Activated CD4-positive, alpha-beta T cell treated with anti-CD3 and anti-CD28 coated beads, Interleukin-2, amount 50 U/mL, for 4 hours (primary cell): Measurements from ENCODE around the gene AP3D1.
"Not testable (repeated sequence)": the region's sequence is repeated elsewhere in the genome, so short reads cannot be mapped to it uniquely, and the experiment has no call there.

Experiments
- DNase-seq, 2 experiments: peaks; one replicate each; pipeline ENCODE4 v3.0.0-alpha.2; 2020

The AP3D1 gene

DNA sequence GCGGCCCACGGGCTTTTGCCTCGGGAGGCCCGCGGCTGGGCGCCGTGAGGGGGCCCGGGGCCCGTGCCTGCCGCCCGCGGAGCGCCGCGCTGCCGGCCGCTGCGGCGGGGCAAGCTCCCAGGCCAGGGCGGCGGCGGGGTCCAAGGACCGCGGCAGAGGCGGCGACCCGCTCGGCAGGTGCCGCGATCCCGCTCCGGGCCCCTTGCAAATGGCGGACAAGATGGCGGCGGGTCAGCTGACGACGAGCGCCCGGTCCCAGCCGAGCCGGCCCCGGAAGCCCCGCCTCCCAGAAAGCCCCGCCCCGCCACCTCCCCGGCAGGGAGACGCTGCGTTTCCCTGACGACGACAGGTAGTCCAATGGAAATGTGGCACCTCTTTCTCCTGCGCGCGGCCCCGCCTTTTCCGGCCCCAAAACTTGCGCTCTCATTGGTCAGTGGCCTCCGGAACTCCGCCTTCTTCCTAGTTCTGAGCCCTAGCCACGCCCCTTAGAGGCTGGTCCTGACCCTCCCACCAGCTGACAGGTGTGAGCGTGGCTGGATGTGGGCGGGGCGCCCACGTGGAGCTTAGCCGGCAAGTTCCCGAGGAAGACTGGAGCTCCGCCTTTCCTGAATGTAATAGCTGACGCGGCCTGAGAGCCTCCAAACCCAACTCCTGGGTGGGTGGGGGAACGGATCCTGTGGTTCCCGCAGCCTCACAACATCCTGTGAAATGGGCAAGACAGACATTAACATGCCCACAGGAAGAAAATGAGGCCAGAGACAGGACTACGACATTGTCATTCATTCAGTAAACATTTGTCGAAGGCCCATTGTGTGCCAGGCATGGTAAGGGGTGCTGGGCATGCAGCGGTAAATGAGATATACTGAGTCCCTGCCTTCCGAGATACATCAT is at the start of gene AP3D1:
TSS of gene AP3D1 (minus strand) at position 228 of the 891 bp plus-strand sequence. CDS start 232 bp downstream, outside the sequence.
- DNase-seq: peak; percentile 100

DNA sequence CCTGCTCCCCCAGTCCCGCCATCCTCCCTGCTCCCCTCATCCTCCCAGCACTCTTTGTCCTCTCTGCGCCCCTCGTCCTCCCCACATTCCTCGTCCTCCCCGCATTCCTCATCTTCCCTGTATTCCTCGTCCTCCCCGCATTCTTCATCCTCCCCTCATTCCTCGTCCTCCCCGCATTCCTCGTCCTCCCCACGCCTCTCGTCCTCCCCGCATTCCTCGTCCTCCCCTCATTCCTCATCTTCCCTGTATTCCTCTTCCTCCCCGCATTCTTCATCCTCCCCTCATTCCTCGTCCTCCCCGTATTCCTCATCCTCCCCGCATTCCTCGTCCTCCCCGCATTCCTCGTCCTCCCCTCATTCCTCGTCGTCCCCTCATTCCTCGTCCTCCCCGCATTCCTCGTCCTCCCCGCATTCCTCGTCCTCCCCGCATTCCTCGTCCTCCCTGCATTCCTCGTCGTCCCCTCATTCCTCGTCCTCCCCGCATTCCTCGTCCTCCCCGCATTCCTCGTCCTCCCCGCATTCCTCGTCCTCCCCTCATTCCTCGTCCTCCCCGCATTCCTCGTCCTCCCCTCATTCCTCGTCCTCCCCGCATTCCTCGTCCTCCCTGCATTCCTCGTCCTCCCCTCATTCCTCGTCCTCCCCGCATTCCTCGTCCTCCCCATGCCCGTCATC is 49.4 kb upstream of the AP3D1 start:
- DNase-seq: not testable (repeated sequence)

DNA sequence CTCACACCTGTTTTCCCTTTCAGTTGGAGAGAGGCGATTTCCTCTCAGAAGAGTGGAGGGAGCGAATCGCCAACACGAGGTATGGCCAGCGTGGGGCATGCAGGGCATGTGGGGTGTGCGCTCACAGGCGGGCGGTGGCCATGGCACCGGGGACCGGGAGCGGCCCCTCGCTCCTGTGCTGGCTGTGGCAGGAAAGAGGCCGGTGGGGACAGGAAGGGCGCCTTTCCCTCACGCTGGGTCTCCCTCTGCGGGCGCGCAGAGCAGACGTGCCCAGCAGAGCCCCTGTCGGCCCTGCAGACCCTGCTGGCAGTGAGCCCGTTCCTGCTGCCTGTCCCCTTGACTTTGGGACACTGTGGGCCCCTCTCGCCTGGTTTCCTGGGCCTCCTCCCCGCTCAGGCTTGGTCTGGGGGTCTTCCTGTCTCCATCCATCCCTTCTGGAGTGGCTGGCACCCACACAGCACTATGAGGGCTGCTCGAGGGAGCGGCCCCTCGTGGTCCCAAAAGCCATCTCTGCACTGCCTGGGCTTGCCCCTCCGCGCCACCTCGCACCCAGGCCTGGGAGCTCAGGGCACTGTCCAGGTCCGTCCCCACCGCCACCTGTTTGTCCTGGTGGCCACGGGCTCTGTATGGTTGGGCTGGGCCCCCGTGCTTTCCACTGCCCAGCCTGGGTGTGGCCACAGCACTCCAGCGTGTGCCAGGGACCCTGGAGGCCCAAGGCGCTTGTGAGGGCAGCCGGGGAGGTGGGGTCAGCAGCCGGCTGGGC is 48.7 kb upstream of the AP3D1 start:
- DNase-seq: no peak

DNA sequence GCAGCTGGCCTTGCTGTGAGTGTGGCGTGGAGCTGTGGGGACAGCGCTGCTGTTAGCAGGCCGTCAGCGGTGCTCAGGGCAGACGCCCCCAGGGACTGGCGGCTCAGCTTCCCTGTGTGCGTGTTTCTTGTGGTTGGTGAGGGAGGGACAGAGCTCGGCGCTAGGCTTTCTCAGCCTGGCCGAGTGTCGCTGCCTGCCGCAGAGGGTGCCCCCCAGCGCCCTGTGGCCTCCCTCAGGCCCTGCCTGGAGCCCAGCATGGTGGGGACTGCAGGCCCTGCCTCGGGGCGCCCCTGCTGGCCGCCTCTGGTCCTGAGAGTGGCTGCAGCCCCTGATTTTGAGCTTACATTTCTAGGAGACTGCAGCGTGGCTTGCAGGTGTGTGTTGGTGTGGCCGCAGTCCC is 47.8 kb upstream of the AP3D1 start:
- no peak for DNase-seq

DNA sequence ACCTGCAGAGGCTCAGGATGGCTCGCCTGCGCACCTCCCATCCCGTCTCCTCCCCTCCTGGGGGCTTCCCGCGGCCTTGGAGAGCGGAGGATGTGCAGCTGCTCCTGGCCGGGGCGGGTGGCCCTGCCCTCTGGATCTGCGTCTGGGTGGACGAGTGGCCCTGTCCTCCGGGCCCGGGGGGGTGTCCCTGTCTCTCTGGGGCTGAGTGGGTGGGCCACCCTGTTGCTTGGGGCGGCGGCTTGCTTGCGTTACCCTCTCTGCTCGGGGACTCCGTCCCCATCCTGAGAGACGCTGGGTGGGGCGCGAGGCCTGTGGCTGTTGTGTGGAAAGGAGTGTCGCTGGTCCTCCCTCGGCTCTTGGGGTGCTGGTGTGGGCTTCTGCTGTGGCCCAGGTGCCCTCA is 47.0 kb upstream of the AP3D1 start:
- no peak for DNase-seq

DNA sequence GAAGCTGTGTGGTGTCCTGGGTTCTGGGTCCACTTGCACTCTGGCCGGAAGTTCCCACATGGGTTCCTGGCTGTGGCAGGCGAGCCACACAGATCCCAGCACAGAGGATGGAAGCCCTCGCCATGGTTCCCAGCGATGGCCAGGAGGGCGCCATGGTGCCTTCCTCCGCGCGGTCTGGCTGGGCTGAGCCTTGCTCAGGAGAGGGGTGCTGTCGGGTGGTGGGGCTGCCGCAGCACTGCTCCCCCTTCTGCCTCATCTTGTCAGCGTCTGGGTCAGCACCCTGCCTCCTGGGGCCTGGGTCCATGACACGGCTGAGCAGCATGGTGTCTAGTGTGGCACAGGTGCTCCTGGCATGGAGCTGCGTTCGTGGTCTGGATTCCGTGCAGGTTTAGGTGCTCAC is 45.9 kb upstream of the AP3D1 start:
- DNase-seq: no peak

DNA sequence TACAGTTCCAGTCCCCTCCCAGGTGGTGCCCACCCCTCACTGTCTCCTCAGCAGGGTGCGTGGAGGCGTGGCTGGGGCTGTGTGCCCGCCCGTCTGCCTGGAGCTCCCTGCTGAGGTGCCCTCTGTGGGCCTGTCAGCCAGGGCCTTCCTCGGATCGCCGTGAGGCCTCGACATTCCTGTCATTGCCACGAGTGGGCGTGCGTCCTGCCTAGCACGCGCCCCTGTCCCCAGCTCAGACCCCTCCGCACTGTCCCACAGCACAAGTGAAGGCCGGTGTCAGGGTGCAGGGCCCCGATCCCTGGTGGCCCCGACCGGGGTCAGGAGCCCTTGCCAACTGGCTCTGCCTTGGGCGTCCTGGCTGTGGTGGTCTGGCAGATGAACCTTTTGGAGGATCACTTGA is 44.5 kb upstream of the AP3D1 start:
- DNase-seq: no peak

DNA sequence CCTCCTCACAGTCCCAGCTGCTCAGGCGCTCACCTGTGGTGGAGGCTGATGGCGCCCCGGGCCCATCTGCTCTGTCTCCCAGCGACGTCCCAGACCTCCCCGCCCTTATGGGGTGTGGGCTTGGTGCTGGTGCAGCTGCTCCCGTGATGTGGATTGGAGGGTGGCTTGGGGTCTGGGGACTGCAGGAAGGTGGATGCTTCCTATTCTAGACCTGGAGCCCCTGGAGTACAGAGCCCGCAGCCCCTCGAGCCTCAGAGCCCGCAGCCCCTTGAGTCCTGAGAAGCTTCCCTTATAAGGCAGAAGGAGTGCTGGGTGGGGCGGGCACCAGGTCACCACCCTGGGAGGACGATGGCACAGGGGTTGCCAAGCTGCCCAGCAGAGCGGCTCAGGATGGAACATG is 44.0 kb upstream of the AP3D1 start:
- no peak for DNase-seq

DNA sequence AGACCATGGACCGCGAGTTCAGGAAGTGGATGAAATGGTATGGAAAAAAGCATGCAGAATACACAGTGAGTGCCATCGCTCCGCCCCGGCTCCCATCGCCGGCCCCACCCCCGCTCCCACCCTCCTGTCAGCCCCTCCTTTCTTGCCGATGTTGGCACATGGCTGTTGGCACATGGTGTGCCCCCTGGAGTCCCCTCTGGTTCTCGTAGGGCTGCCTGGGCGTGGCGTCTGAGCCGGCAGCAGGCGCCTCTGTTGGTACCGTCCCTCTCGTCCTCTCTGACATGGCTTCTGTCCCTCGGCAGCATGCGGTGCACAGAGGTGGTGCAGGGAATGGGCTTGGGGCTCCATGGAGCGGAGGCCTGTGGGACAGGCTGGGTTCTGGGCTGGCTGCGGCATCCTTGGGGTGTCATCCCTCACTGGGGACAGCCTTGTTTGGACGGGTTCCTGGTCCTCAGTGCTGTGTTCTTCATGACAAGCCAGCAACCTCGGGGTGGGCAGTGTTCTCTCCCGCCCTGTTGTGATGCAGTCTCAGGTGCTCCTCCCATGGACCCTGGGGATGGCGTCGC is 43.2 kb upstream of the AP3D1 start:
- no peak for DNase-seq

DNA sequence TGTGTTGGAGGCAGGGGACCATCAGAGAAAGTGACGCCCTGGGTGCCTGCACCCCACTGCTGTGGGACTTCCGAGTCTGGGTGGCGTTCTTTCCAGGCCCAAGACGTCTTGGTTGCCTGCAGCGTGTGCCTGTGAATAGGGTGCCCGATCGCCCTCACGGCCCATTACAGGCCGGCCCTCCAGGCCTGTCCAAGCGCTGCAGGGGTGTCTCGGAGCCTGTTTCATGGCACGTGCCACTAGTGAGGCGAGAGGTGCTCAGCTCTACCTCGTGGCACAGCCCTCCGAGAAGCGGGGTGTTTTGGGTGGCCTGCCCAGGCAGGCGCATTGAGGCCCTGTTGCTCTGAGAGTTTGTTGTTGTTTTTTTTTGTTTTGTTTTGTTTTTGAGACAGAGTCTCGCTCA is 42.4 kb upstream of the AP3D1 start:
- no peak for DNase-seq

DNA sequence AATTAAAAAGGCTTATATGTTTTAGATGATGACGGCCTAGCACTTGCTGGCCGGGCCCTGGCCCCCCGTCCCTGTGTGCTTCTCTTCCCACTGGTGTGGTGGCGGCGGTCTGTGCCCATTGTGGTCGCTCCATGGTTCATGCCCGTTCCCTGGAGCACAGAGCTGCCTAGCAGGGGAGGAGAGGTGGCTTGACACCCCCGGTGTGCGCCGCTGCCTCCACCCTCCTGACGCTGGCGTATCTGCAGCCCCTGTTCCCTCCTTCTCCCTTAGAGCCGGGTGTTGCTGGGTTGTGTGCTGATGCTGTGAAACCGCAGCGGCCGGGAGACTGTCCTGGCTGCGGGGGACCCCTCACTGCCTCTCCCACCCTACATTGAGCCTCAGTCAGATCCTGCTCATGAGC is 41.5 kb upstream of the AP3D1 start:
- DNase-seq: no peak

DNA sequence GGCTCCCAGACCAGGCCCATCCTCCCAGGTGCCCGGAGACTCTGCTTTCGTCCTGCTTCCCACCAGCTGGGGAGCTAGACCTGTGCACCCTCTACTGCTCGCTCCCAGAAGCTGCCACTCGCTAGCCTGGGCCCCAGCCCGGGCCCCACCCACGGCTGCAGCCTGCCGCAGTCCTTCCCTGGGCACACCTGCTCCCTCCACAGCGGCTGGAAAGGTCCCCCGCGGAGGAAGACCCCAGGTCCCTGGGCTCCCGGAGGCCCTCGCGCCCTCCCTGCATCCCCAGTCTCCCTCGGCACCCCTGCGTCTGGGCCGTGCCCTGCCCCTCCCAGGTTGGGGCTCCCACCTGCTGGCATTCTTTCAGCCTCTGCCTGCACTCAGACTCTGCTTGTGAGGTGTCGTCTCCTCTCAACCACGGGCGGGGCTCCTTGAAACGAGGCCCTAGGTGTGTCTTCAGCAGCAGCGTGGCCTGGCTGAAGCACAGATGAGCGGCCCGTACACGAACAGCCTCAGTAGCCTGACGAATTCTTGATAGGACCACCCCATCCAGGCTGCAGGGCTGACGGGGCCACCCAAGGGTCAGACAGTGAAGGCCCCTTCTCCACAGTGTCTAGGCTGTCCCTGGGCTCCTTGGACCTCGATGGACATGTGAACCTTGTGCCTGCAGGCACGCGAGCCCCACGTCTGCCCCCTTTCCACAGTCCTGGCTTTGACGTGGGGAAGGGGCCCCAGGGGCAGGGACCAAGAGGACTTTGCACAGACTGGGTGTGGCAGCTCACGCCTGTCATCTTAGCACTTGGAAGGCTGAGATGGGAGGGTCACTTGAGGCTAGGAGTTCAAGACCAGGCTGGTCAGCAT is 40.3 kb upstream of the AP3D1 start:
- DNase-seq: no peak

DNA sequence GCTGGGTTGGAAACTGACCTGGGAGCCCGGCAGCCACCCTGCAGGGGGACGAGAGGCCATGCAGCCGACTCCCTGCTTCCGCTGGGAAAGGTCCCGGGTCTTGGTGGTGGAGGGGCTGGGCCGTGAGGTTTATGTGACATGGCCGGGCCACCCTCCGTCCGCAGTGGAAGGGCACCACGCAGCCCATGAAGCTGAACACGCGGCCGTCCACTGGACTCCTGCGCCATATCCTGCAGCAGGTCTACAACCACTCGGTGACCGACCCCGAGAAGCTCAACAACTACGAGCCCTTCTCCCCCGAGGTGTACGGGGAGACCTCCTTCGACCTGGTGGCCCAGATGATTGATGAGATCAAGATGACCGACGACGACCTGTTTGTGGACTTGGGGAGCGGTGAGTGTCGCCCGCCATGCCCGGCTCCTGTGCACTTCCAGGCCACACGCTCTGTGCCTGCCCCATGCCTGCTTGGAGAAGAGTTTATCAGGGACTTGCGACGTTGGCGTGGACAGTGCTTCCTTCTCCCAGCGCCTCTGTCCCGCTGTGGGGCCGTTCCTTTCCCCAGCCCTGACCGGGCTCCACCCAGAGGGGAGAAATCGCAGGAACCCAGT is 39.6 kb upstream of the AP3D1 start:
- no peak for DNase-seq

DNA sequence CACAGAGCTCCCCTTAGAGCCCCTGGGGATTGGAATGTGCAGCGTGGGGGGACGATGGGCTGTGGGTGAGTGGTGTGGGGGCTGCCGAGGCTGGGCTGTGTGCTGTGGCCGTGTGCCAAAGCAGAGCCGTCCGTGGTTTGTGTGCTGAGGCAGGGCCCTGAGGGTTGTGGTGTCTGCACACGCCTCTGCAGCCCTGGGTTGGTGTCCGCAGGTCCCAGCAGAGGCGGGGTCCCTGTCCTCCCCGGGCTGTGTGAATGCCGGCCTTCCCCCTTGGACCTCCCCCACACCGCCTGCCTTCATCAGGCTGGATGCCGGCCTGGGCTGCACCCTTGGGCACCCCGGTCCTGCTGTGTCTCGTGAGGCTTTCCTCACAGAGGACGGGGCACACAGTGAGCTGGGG is 38.5 kb upstream of the AP3D1 start:
- no peak for DNase-seq

DNA sequence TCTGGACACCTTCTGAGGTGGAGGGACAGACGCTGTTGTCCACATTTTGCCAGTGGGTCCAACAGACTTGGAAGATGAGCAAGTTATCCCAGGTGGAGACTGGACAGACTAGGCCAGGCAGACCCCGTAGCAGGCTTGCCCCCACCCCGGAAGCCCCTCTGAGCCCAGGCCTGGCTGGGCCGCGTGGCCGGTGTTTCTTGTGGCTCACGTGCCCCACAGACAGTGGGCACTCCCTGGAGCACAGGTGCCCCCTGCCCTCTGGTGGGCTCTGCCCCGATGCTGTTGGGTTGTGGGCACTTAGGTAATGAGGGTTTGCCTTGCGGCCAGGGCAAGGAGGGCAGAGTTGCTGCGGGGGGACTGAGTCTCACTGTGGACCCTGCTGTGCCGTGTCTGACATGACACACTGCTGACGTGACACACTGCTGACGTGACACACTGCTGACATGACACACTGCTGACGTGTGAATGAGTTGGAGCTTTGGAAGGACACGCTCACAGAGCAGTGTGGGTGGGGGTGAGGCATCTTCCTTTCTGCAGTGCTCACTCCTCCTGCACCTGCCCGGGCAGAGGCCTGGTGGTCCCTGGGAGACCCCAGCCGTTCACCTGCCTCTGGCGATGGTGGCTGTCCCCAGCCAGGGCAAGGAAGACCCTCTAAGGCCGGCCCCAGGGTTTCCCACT is 37.5 kb upstream of the AP3D1 start:
- DNase-seq: peak in 1 of 2 experiments; percentile 12

DNA sequence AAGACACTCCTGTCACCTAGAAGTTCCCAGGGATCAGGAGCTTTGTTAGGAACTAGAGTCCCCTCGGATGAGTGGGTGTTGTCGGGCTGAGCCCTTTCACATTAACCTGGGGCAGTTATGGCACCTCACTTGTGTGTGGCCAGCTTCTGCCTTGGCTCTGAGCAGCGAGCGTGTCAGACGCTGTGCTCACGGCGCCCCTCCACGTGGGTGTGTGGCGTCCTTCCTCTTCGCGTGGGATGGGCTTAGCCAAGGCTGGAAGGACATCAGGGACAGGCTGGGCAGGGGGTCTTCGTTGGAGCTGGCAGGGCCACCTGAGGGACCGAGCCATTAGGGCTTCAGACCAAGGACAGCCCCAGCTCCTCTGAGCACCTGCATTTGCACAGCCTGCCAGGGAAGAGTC is 35.8 kb upstream of the AP3D1 start:
- no peak for DNase-seq

DNA sequence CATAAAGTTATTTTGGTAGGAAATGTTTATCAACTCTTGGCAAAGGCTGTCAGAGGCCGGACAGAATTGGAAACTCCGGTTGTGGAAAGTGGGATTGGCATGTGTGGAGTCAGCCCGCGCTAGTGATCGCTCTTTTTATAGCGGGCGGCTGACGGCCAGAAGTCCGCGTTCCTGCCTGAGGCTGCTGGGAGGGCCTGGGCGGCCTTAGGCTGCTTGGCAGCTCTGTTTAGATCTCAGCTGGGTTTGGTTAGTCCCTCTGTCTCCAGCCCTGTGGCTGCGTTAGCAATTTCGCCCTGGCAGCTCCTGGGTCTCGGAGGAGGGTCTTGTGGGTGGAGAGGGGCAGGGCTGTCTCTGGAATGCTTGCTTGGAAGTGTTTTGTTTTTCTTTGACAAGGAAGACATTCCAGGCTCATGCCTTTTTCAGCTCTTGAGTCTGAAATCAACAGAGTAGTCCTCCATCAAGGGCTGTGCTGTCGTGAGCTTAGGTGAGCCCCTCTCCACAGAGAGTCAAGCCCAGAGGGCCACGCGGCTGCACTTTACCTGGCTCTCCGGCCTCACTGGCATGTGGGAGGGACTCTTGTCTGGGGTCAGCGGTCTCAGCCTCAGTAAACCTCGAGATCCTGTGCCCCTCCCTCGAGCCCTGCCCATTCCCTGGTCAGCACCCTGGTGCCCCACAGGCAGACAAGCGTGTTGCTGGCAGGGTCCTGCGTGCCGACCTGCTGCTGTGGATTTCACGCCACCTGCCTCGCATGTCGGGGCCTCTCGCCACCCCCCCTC is 34.9 kb upstream of the AP3D1 start:
- no peak for DNase-seq

DNA sequence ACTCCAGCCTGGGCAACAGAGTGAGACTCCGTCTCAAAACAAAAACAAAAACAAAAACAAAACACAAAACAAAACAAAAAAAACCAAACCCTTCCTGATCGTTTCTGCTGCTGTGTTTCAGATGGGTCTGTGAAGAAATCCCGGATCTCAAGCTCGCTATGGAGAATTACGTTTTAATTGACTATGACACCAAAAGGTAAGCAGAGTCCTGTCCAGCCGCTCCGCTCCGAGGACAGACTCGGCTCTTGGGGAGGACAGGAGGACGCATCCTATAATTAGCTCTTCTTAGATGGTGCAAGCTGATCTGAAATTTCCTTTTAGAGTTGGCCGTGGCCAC is 34.3 kb upstream of the AP3D1 start:
- DNase-seq: no peak

DNA sequence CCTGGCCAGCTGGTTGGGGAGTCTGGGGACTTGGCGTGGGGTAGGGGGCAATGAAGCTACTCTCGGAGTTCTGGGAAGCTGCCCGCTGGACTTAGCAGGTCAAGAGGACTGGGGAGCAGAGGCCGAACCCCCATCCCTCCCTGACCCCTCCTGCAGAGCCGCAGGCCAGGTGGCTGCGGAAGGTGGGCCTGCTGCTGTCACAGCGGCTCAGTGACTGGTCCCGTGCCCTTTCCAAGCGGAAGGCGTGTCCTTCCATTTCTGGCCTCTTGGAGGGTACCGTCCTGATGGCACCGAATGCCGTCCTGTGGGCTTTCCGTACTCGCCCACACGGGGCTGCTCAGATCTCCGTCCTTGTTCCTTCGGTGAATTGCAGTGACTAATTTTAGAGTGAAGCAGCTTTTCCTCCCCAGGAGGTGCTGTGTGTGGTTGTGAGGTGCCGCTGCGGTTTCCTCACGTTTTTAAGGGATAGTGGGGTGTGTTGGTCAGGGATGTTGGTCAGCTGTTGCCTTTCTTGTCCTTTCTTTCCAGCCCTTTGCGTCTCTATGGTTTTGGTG is 33.1 kb upstream of the AP3D1 start:
- DNase-seq: no peak

DNA sequence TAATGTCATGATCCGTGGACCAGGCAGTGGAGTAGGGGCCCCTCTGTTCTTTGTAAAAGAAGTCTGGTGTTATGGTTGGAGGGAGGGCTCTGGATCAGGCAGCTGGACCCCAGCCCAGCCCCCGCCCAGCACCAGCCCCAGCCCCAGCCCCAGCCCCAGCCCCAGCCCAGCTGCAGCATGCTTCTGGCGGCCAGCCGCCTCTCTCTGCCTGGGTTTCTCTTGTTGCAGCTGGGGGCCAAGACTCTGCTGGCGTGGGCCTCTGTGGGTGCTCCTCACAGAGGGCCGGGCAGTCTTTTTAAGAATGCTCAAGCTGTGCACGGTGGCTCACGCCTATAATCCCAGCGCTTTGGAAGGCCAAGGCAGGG is 30.2 kb upstream of the AP3D1 start:
- DNase-seq: no peak
